Measurements from ENCODE around the gene LRRTM2. TPM values are rescaled to one million over a fixed set of nuclear protein-coding genes. Genes with fewer than 3 reads are reported as not detected.

Gene LRRTM2
- total RNA-seq, 3 donors from 2014 or later: 0.06 to 0.60 (median 0.24) TPM

DNA sequence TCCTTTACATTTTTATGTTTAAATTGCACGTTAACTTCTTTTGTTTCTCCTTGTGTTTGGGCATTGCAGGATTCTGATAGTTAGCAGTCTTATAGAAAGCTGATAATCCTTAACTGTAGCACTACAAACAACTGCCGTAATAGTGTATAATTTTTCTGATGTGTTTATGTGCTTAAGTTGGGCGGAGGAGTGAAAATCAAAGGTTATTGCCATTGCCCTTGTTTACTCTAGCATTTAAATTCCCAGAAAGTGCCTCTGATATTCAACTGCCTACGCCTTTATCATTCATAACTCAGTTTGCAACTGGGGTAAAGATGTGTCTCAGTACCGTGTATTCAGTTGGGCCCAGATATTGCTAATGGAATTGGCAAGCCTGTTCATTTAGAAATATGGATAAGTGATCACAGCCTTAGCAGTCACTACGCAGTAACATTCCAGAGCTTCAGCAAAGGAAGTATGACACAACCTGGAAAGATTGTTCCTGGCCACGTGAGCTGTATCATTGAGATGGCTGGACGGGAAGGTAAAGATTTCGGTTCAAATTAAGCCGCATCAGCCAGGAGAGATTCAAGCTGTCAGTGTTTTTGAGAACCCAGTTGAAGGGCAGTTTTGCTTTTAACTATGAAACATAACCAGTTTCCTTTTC, 28.1 kb upstream of the LRRTM2 start:
- no peaks in the 10 kb centered on the region for H3K4me1 ChIP-seq (ENCODE audit: low read depth)
- ATAC-seq (peak; percentile 62), DNase-seq (peak in 1 of 3 donors; percentile 14)
- peaks cover 4% of the 10 kb centered on the region for H3K36me3 ChIP-seq (ENCODE audit: low read depth)
- intact Hi-C loops (cut with DNase I, micrococcal nuclease): no loop called here
- TF ChIP-seq, protein P1, sequence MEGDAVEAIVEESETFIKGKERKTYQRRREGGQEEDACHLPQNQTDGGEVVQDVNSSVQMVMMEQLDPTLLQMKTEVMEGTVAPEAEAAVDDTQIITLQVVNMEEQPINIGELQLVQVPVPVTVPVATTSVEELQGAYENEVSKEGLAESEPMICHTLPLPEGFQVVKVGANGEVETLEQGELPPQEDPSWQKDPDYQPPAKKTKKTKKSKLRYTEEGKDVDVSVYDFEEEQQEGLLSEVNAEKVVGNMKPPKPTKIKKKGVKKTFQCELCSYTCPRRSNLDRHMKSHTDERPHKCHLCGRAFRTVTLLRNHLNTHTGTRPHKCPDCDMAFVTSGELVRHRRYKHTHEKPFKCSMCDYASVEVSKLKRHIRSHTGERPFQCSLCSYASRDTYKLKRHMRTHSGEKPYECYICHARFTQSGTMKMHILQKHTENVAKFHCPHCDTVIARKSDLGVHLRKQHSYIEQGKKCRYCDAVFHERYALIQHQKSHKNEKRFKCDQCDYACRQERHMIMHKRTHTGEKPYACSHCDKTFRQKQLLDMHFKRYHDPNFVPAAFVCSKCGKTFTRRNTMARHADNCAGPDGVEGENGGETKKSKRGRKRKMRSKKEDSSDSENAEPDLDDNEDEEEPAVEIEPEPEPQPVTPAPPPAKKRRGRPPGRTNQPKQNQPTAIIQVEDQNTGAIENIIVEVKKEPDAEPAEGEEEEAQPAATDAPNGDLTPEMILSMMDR (IDR thresholded peaks at IDR 0.05): no peak
- no peak overlapping the region for H3K4me3 ChIP-seq
- no peaks in the 10 kb centered on the region for H3K9me3 ChIP-seq

DNA sequence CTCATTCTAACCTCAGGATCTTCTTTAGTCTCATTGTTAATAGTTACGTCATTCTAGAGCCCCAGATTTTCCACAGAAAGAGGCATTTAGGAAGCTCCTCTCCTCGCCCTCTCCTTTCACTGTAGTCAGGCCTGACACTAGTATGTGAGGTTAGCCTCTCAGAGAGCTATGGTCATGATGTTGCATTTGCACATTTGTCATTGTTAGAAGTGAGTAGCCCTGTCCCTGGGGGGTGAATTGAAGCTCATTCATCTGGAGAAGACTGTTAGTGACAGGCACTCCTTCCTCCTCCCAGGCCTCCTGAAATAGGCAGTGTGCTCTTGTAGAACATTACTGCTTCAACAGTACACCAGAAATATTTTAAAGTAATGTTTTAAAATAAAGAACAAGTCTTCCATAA, 26.6 kb upstream of the LRRTM2 start:
- Histone ChIP-seq H3K4me3 (no peak overlapping the region), H3K4me1 (ENCODE audit: low read depth) (no peaks in the 10 kb centered on the region), H3K36me3 (ENCODE audit: low read depth) (peaks cover 4% of the 10 kb centered on the region), H3K9me3 (no peaks in the 10 kb centered on the region)
- DNase-seq (no peak), ATAC-seq (no peak)
- intact Hi-C loops (cut with DNase I, micrococcal nuclease): no loop called here
- TF ChIP-seq, protein P1 (IDR thresholded peaks at IDR 0.05): no peak

DNA sequence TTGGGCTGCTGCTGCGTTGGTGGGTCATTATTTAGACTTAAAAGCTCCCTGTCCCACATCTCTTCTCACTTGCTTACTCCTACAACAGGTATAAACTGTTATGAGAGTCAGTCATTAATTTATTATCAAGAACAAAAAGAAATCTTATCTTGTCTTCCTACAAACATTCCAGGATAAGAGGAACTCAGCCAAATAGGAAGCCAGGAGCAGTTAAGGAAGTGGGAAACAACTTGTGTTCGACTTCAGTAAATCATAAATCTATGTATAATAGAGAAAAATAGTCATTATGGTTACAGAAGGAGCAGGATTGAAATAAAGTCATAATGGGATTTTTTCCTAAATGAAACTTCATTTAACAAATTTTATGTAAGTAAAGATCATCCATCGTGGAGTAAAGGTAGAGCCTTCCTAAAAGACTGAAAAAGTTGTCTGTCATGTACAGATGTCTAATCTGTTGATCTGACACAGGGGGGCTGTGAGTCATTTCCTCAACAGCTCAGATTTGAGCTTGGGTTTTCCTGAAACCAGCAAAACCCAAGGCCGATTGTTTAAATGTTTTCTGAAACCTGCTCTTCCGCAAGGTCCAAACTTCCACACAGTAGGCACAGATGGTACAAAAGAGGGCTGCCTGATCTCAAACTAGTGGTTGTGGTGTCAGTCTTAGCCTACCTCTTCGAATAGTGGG, 25.3 kb upstream of the LRRTM2 start:
- ATAC-seq (no peak), DNase-seq (no peak)
- Histone ChIP-seq H3K4me1 (ENCODE audit: low read depth) (no peaks in the 10 kb centered on the region), H3K9me3 (no peaks in the 10 kb centered on the region), H3K4me3 (no peak overlapping the region), H3K36me3 (ENCODE audit: low read depth) (peaks cover 4% of the 10 kb centered on the region)
- TF ChIP-seq, protein P1 (IDR thresholded peaks at IDR 0.05): no peak
- intact Hi-C loops (cut with DNase I, micrococcal nuclease): no loop called here

DNA sequence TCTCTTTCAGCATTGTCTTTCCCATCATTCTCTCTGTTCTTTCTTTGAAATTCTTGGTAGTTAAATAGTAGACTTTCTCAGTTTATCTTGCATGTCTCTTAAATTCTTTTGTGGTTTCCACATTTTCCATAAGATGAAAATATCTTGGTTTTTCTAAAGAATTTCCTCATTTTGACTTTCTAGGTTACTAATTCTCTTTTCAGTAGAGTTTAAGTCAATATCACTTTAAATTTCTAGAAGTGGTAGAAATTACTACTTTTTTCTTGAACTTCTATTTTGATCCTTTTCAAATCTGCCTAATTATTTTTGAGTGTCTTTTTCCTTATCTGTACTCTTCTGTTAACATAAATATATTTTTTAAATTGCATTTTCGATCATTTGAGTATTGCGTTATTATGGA, 23.6 kb upstream of the LRRTM2 start:
- H3K4me1 ChIP-seq (ENCODE audit: low read depth): no peaks in the 10 kb centered on the region
- TF ChIP-seq, protein P1 (IDR thresholded peaks at IDR 0.05): no peak
- intact Hi-C loops (cut with DNase I, micrococcal nuclease): no loop called here
- no peaks in the 10 kb centered on the region for H3K36me3 ChIP-seq (ENCODE audit: low read depth)
- H3K9me3 ChIP-seq: no peaks in the 10 kb centered on the region
- ATAC-seq (no peak), DNase-seq (no peak)
- no peak overlapping the region for H3K4me3 ChIP-seq

DNA sequence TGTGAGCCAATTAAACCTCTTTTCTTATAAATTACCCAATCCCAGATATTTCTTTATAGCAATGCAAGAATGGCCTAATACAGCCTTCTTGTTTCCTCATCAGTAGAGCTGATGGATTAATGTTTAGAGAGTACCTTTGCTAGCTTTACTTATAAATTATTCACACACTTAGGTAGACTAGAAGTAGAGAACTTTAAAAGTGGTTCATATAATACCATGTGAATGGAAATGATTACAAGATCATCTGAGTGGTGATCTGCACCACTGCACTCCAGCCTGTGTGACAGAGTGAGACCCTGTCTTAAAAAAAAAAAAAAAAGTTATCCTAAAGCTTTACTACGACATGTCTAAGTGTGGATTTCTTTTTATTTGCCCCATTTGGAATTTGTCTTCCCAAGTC, 23.2 kb upstream of the LRRTM2 start:
- Histone ChIP-seq H3K4me3 (no peak overlapping the region), H3K36me3 (ENCODE audit: low read depth) (no peaks in the 10 kb centered on the region), H3K4me1 (ENCODE audit: low read depth) (no peaks in the 10 kb centered on the region), H3K9me3 (no peaks in the 10 kb centered on the region)
- ATAC-seq (no peak), DNase-seq (no peak)
- TF ChIP-seq, protein P1 (IDR thresholded peaks at IDR 0.05): no peak
- intact Hi-C loops (cut with DNase I, micrococcal nuclease): no loop called here
